Stimulated activated CD4-positive, alpha-beta T cell treated with anti-CD3 and anti-CD28 coated beads, Interleukin-1b, Interleukin-23, amount 100 ng/mL, for 24 hours (primary cell): ENCODE measurements around the gene LHX2.

ENCODE experiments used
- DNase-seq, 4 experiments: peaks; one replicate each; pipeline ENCODE4 v3.0.0-alpha.2; 2020; ENCODE audit warnings: low read depth in 4 of 4, low spot score in 1 of 4

Gene LHX2

GRCh38 chr9:123998970-123999621 is 12.5 kb upstream of the LHX2 start:
- DNase-seq, result no peak

GRCh38 chr9:123999661-124000060 is 11.9 kb upstream of the LHX2 start:
- no peak for DNase-seq

GRCh38 chr9:124000161-124000783 is 11.3 kb upstream of the LHX2 start:
- DNase-seq, result no peak

- DNase-seq, result no peak
These were observed 10.6 kb upstream of the LHX2 start for GRCh38 chr9:124000784-124001457.

- DNase-seq, result no peak
These were observed 10.1 kb upstream of the LHX2 start for GRCh38 chr9:124001458-124001799.

GRCh38 chr9:124001866-124002525 is 9.6 kb upstream of the LHX2 start:
- no peak for DNase-seq

- DNase-seq, result no peak
These were observed 7.8 kb upstream of the LHX2 start for GRCh38 chr9:124003636-124004349.

- no peak for DNase-seq
These were observed 7.0 kb upstream of the LHX2 start for GRCh38 chr9:124004593-124004992.

- DNase-seq, result no peak
These were observed 6.4 kb upstream of the LHX2 start for GRCh38 chr9:124005029-124005771.

GRCh38 chr9:124006448-124007361 is 4.9 kb upstream of the LHX2 start:
- DNase-seq, result no peak

- no peak for DNase-seq
These were observed 3.8 kb upstream of the LHX2 start for GRCh38 chr9:124007565-124008302.

- DNase-seq, result no peak
These were observed 3.3 kb upstream of the LHX2 start for GRCh38 chr9:124008303-124008693.

GRCh38 chr9:124008694-124009530 is 2.7 kb upstream of the LHX2 start:
- DNase-seq, result no peak

GRCh38 chr9:124009531-124010217 is 1.9 kb upstream of the LHX2 start:
- no peak for DNase-seq

GRCh38 chr9:124010303-124010664 is 1.3 kb upstream of the LHX2 start:
- DNase-seq, result no peak

- DNase-seq, result no peak
These were observed 775 bp upstream of the LHX2 start for GRCh38 chr9:124010665-124011321.
